Heart right ventricle (tissue), 16 donors: ENCODE data around the gene KCTD15. TPM values are rescaled to one million over a fixed set of nuclear protein-coding genes. Genes with fewer than 3 reads are reported as not detected.

Experiments
- ATAC-seq, 8 donors: fragments of 200-7000 bp; cut with Tn5 transposase; one replicate each; pipeline ENCODE4 v1.9.1; 2020; ENCODE audit warnings: mild to moderate bottlenecking in 8 of 8, moderate library complexity in 8 of 8, moderate number of reproducible peaks in 1 of 8
- DNase-seq, 2 donors: peaks; one replicate each; pipeline ENCODE4 v3.0.0-alpha.2; 2020
- H3K27ac ChIP-seq, 10 donors: fragments of 200-600 bp; sonication (generic) in 2 of 10; one replicate each; pipeline versions ENCODE4 v1.5.0 to v1.8.0; 2020 to 2022; ENCODE audit warnings: mild to moderate bottlenecking in 3 of 10
- H3K27me3 ChIP-seq, 7 donors: fragments of 200-600 bp; one replicate each; pipeline ENCODE4 v1.8.0; 2021 to 2022; ENCODE audit warnings: mild to moderate bottlenecking in 2 of 7
- H3K36me3 ChIP-seq, 9 donors: fragments of 200-600 bp; sonication (generic) in 1 of 9; one replicate each; pipeline versions ENCODE4 v1.5.0 to v1.8.0; 2020 to 2022; ENCODE audit warnings: mild to moderate bottlenecking in 2 of 9
- H3K4me1 ChIP-seq, 9 donors: fragments of 200-600 bp; sonication (generic) in 1 of 9; one replicate each; pipeline versions ENCODE4 v1.5.0 to v1.8.0; 2020 to 2022; ENCODE audit warnings: mild to moderate bottlenecking in 4 of 9
- H3K4me3 ChIP-seq, 10 donors: fragments of 200-600 bp; sonication (generic) in 2 of 10; one replicate each; pipeline versions ENCODE4 v1.5.0 to v1.8.0; 2020 to 2022; ENCODE audit warnings: mild to moderate bottlenecking in 7 of 10, moderate library complexity in 2 of 10
- H3K9me3 ChIP-seq, 11 donors: fragments of 200-600 bp in 10 of 11; sonication (generic) in 2 of 11; one replicate each; pipeline versions ENCODE4 v1.5.0 to v1.8.0; 2013 to 2022; ENCODE audit warnings: mild to moderate bottlenecking in 2 of 11, control low read depth in 1 of 11, moderate library complexity in 1 of 11
- WGBS, 2 donors: extraction: QIAGEN DNeasy Blood & Tissue Kit; methylation state at CpG; one replicate each; pipeline ENCODE4 v1.1.7; 2013; ENCODE audit warnings: inconsistent platforms in 1 of 2; 5-methylcytosine and 5-hydroxymethylcytosine counted together
- intact Hi-C, 10 donors: fragments of 100-400 bp; cut with DNase I; formaldehyde crosslinking; loops; one replicate each; pipeline versions ENCODE4 v1.11.1 to v1.14.2; 2022
- polyA plus RNA-seq, 2 donors: library from polyadenylated mRNA; stranded (reverse); fragments of 200-250 nt; gene quantifications; one replicate each; pipeline ENCODE4 v1.2.3, GENCODE V29; 2013
- total RNA-seq, 10 donors: library from RNA; stranded (reverse); fragmentation: NEBNext Ultra II Directional in 3 of 10; extraction: Animal tissue kit (Norgen Biotek cat#: 25700) in 3 of 10; gene quantifications; one replicate each; pipeline versions ENCODE4 v1.2.1 to v1.2.4, GENCODE V29; 2021 to 2023
- TF ChIP-seq, protein P1 (sequence below), 9 donors: fragments of 200-600 bp; sonication (generic) in 2 of 9; IDR thresholded peaks; one replicate each; pipeline versions ENCODE4 v1.5.0 to v1.8.0; 2021 to 2022; ENCODE audit warnings: antibody characterized with exemption in 9 of 9, mild to moderate bottlenecking in 5 of 9, moderate library complexity in 1 of 9
- donor health status: Arrhythmogenic right ventricular cardiomyopathy.
- donor health status: ischemic (EF 13 %, LVEDD 7.1; RV severe dilation, severe dysfunction).
- donor health status: healthy with polysubstance abuse.
- donor health status: DM: no; HTN: yes; CAD: no.
- donor health status: DM: no; HTN: no; CAD: no.
- donor health status: ischemic (EF 25% LVEDD 6.9; RV normal size, moderate dysfunction).
- donor health status: ischemic (EF 25% LVEDD 5.7; RV mildly dilated, moderate dysfunction).
- donor health status: healthy.
- donor health status: DM: yes; HTN: yes; CAD: no.
- donor health status: Ischemic cardiomyopathy.
- donor health status: ischemic (EF 35%, LVEDD 5.7; RV mildly dilated, moderate dysfunction).
- donor health status: nonischemic (EF 11% LVEDD 7.7; RV severe dilation, severe dysfunction).
- donor health status: DM: yes; HTN: yes; CAD: no.
- donor health status: PGD.
- donor health status: ischemic (EF 29% LVEDD 5.4; RV normal size, mild dysfunction).
- donor health status: nonischemic (EF 23%, LVEDD 6.1; RV moderate dilation, normal function).

The KCTD15 gene
- total and polyA plus RNA-seq, 12 donors: 3.5 to 22.5 (median 7.5) TPM

DNA sequence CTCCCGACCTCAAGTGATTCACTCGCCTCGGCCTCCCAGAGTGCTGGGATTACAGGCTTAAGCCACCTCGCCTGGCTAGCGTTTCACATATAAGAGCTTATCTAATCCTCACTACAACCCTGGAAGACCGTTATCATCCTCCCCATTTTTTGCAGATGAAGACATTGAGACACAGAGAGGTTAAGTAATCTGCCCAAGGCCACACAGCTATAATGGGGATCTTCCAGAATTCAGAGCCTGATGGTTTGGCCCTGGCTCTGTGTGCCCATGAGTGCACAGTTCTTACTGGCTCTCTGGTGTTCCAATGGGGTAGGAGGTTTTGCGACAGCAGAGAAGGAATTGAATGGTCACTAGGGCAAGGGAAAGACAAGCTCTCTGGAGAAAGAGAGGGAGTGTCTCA is 16.8 kb upstream of the KCTD15 start:
- Histone ChIP-seq H3K4me1 (peaks cover 0 to 15% (median 7%) of the 10 kb centered on the region in 9 donors), H3K9me3 (no peaks in the 10 kb centered on the region), H3K27me3 (peaks cover 0 to 56% (median 43%) of the 10 kb centered on the region in 7 donors), H3K4me3 (no peak overlapping the region), H3K27ac (no peak overlapping the region), H3K36me3 (no peaks in the 10 kb centered on the region)
- DNase-seq: no peak
- 80 to 82% methylated on average over 7 of the region's 7 CpGs for WGBS, 2 donors
- TF ChIP-seq, protein P1, sequence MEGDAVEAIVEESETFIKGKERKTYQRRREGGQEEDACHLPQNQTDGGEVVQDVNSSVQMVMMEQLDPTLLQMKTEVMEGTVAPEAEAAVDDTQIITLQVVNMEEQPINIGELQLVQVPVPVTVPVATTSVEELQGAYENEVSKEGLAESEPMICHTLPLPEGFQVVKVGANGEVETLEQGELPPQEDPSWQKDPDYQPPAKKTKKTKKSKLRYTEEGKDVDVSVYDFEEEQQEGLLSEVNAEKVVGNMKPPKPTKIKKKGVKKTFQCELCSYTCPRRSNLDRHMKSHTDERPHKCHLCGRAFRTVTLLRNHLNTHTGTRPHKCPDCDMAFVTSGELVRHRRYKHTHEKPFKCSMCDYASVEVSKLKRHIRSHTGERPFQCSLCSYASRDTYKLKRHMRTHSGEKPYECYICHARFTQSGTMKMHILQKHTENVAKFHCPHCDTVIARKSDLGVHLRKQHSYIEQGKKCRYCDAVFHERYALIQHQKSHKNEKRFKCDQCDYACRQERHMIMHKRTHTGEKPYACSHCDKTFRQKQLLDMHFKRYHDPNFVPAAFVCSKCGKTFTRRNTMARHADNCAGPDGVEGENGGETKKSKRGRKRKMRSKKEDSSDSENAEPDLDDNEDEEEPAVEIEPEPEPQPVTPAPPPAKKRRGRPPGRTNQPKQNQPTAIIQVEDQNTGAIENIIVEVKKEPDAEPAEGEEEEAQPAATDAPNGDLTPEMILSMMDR (IDR thresholded peaks at IDR 0.05): no peak
- ATAC-seq: no peak
- intact Hi-C loops: loop anchor here in 9 of 10 donors (2.0 to 10.0 kb wide), 11 partner anchors 217 to 545 kb away; no protein-coding TSS in a partner anchor

DNA sequence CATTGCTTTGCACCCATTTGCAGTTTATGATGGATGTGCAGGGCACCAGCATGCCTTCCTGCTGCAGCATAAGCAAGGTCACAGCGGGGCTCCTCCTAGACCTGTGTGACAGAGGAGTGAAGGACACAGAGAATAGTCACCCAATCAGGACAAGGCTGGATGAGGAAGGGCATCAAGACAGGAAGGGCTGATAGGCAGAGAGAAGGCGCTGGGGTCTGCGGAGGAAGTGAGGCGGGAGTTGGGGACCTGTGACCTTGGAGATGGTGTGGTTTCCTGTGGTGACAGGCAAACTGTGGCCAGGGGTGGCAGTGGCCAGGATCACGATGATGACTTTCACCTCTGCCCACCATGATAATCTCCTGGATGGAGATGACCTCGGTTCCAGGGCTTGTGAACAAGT is 16.4 kb upstream of the KCTD15 start:
- Histone ChIP-seq H3K27ac (peak overlapping the region in 1 of 10 donors; percentile 28), H3K4me3 (no peak overlapping the region), H3K36me3 (no peaks in the 10 kb centered on the region), H3K4me1 (peaks cover 0 to 15% (median 7%) of the 10 kb centered on the region in 9 donors), H3K27me3 (peaks cover 0 to 56% (median 43%) of the 10 kb centered on the region in 7 donors), H3K9me3 (no peaks in the 10 kb centered on the region)
- DNase-seq (no peak), ATAC-seq (no peak)
- TF ChIP-seq, protein P1 (IDR thresholded peaks at IDR 0.05): no peak
- intact Hi-C loops: loop anchor here in 1 of 10 donors (10.0 kb wide), 1 partner anchor 365 kb away; no protein-coding TSS in a partner anchor
- WGBS, 2 donors: 52 to 55% methylated on average over 6 of the region's 6 CpGs

DNA sequence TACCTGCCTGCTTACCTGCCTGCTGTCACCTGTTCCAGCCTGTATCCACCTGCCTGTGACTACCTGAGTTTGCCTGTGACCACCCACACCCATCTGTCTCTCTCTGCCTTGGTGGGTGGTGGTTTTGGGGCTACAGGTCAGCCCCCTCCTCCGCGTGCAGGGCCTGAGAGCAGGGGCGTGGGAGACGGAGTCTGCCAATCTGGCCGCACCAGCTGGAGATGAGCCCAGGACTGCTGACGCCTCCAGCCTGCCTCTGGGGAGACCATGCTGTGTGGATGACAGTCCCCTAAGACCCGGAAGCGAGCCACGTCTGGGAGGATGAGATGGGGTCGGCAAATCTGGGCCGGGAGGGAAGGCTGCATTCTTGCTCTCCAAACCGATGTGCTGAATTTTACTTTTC is 15.9 kb upstream of the KCTD15 start:
- peak overlapping the region in 1 of 10 donors; percentile 28 for H3K27ac ChIP-seq
- H3K4me1 ChIP-seq: peaks cover 0 to 15% (median 7%) of the 10 kb centered on the region in 9 donors
- no peak overlapping the region for H3K4me3 ChIP-seq
- ATAC-seq (peak in 1 of 8 donors; percentile 18), DNase-seq (no peak)
- H3K27me3 ChIP-seq: peaks cover 0 to 60% (median 43%) of the 10 kb centered on the region in 7 donors
- intact Hi-C loops: loop anchor here in 1 of 10 donors (10.0 kb wide), 1 partner anchor 364 kb away; no protein-coding TSS in a partner anchor
- TF ChIP-seq, protein P1 (IDR thresholded peaks at IDR 0.05): no peak
- 29 to 36% methylated on average over 12 of the region's 12 CpGs for WGBS, 2 donors
- no peaks in the 10 kb centered on the region for H3K36me3 ChIP-seq
- no peaks in the 10 kb centered on the region for H3K9me3 ChIP-seq

DNA sequence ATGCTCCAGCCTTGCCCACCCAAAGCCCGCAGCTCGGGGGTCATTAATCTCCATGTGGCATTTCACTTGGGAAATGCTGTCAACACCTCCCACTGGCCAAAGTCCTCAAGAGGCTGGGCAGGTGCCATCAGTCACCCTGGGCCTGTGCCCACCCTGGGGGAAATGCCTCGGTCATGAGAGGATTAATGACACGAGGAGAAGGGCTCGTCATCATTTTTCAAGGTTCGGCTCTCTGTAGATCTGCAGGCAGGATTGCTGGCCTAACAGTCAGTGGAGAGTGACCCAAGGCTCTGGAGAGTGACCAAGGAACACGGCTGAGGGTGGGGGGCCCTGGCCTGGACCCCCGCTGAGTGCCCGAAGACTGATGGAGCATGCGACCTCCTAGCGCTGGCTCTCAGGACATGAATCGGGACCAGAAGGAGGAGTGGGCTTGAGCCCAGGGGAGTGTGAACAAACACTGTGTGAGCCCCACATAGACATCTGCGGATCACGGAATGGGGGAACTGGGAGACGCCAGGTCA is 15.2 kb upstream of the KCTD15 start:
- peaks cover 0 to 60% (median 43%) of the 10 kb centered on the region in 7 donors for H3K27me3 ChIP-seq
- H3K4me3 ChIP-seq: no peak overlapping the region
- no peaks in the 10 kb centered on the region for H3K9me3 ChIP-seq
- WGBS, 2 donors: 71 to 79% methylated on average over 15 of the region's 15 CpGs
- DNase-seq: no peak
- no peaks in the 10 kb centered on the region for H3K36me3 ChIP-seq
- TF ChIP-seq, protein P1 (IDR thresholded peaks at IDR 0.05): no peak
- peaks cover 0 to 15% (median 7%) of the 10 kb centered on the region in 9 donors for H3K4me1 ChIP-seq
- intact Hi-C loops: loop anchor here in 1 of 10 donors (10.0 kb wide), 1 partner anchor 363 kb away; no protein-coding TSS in a partner anchor
- no peak for ATAC-seq
- no peak overlapping the region for H3K27ac ChIP-seq
